KMS-11 (cell line): Measurements from ENCODE around the gene CDK8.
"Not testable (repeated sequence)": the region's sequence is repeated elsewhere in the genome, so short reads cannot be mapped to it uniquely, and the experiment has no call there.

Experiments
- H2AFZ ChIP-seq: fragments of 200-600 bp; sonication (generic); 2 replicates; pipeline ENCODE4 v1.6.1; 2016; ENCODE audit warnings: antibody characterized with exemption, mixed run types, low read depth
- H3K27ac ChIP-seq: fragments of 200-600 bp; sonication (generic); 2 replicates; pipeline ENCODE4 v1.6.1; 2016; ENCODE audit warnings: mild to moderate bottlenecking, mixed run types
- H3K27me3 ChIP-seq: fragments of 200-600 bp; sonication (generic); 2 replicates; pipeline ENCODE4 v1.6.1; 2017; ENCODE audit warnings: mild to moderate bottlenecking, low read depth, mixed run types, moderate library complexity; ENCODE audit not compliant: insufficient read depth
- H3K36me3 ChIP-seq: fragments of 200-600 bp; sonication (generic); 2 replicates; pipeline ENCODE4 v1.6.1; 2017; ENCODE audit warnings: mild to moderate bottlenecking, mixed run types; ENCODE audit not compliant: insufficient read depth
- H3K4me1 ChIP-seq: fragments of 200-600 bp; sonication (generic); 2 replicates; pipeline ENCODE4 v1.6.1; 2016; ENCODE audit warnings: mild to moderate bottlenecking, low read depth, mixed run types; ENCODE audit not compliant: poor library complexity, severe bottlenecking
- H3K4me2 ChIP-seq: fragments of 200-600 bp; sonication (generic); 2 replicates; pipeline ENCODE4 v1.7.0; 2016; ENCODE audit warnings: mild to moderate bottlenecking, mixed run types
- H3K4me3 ChIP-seq: fragments of 200-600 bp; sonication (generic); IDR thresholded peaks from 2 replicates; pipeline ENCODE4 v1.6.1; 2017; ENCODE audit warnings: low read depth, low read length, mixed read lengths; ENCODE audit not compliant: insufficient read depth
- H3K79me2 ChIP-seq: fragments of 200-600 bp; sonication (generic); 2 replicates; pipeline ENCODE4 v1.6.1; 2016; ENCODE audit warnings: low read depth, mixed run types; ENCODE audit not compliant: insufficient read depth
- H3K9ac ChIP-seq: fragments of 200-600 bp; sonication (generic); 2 replicates; pipeline ENCODE4 v1.6.1; 2016; ENCODE audit warnings: mild to moderate bottlenecking, mixed run types
- H4K20me1 ChIP-seq: fragments of 200-600 bp; sonication (generic); 2 replicates; pipeline ENCODE4 v1.6.1; 2016; ENCODE audit warnings: mild to moderate bottlenecking, mixed run types; ENCODE audit not compliant: insufficient read depth
- CTCF ChIP-seq: fragments of 200-600 bp; sonication (generic); conservative IDR thresholded peaks from 2 replicates; pipeline ENCODE4 v1.6.1; 2017; ENCODE audit warnings: low read depth, mild to moderate bottlenecking, antibody characterized with exemption, low read length, moderate library complexity, mixed read lengths

The CDK8 gene

GRCh38 chr13:26270707-26271106, 16.8 kb downstream of the CDK8 start:
- peaks cover 17% of the 10 kb centered on the region; the same call in 1 of the 2 replicates for H3K79me2 ChIP-seq
- H3K9ac ChIP-seq: no peak overlapping the region
- no peaks in the 10 kb centered on the region for H3K36me3 ChIP-seq
- H3K4me3 ChIP-seq: no peak overlapping the region
- H3K4me1 ChIP-seq: no peaks in the 10 kb centered on the region
- no peak for TF ChIP-seq CTCF
- H3K27me3 ChIP-seq: no peaks in the 10 kb centered on the region
- H2AFZ ChIP-seq: no peak overlapping the region
- H4K20me1 ChIP-seq: no peaks in the 10 kb centered on the region
- H3K27ac ChIP-seq: no peak overlapping the region
- no peak overlapping the region for H3K4me2 ChIP-seq

- TF ChIP-seq CTCF: no peak
- Histone ChIP-seq H3K36me3 (no peaks in the 10 kb centered on the region), H3K79me2 (peaks cover 9% of the 10 kb centered on the region; the same call in 1 of the 2 replicates), H3K27me3 (no peaks in the 10 kb centered on the region), H4K20me1 (no peaks in the 10 kb centered on the region), H3K27ac (no peak overlapping the region), H2AFZ (no peak overlapping the region), H3K9ac (no peak overlapping the region), H3K4me1 (no peaks in the 10 kb centered on the region), H3K4me2 (no peak overlapping the region), H3K4me3 (no peak overlapping the region)
These were observed 18.7 kb downstream of the CDK8 start for GRCh38 chr13:26272621-26273020.

GRCh38 chr13:26280295-26280694, 26.4 kb downstream of the CDK8 start:
- Histone ChIP-seq H3K27me3 (no peaks in the 10 kb centered on the region), H4K20me1 (no peaks in the 10 kb centered on the region), H3K36me3 (no peaks in the 10 kb centered on the region), H3K9ac (no peak overlapping the region), H3K4me1 (peaks cover 19% of the 10 kb centered on the region), H3K79me2 (peaks cover 4% of the 10 kb centered on the region; the same call in 1 of the 2 replicates), H3K27ac (no peak overlapping the region; the same call in 1 of the 2 replicates), H2AFZ (no peak overlapping the region), H3K4me3 (no peak overlapping the region), H3K4me2 (no peak overlapping the region)
- TF ChIP-seq CTCF: no peak

GRCh38 chr13:26280822-26281221, 26.9 kb downstream of the CDK8 start:
- no peak for TF ChIP-seq CTCF
- H2AFZ ChIP-seq: no peak overlapping the region
- H3K9ac ChIP-seq: no peak overlapping the region
- no peaks in the 10 kb centered on the region for H4K20me1 ChIP-seq
- no peak overlapping the region for H3K4me2 ChIP-seq
- no peaks in the 10 kb centered on the region for H3K27me3 ChIP-seq
- H3K27ac ChIP-seq: no peak overlapping the region; the same call in 1 of the 2 replicates
- no peak overlapping the region for H3K4me3 ChIP-seq
- H3K79me2 ChIP-seq: 0 out of 2 replicates have a peak, but pooled peaks cover 4% of the 10 kb centered on the region
- peaks cover 19% of the 10 kb centered on the region for H3K4me1 ChIP-seq
- no peaks in the 10 kb centered on the region for H3K36me3 ChIP-seq

- H4K20me1 ChIP-seq, H3K79me2 ChIP-seq, H3K4me2 ChIP-seq, H3K4me1 ChIP-seq, H3K9ac ChIP-seq, H3K27me3 ChIP-seq, H2AFZ ChIP-seq, H3K36me3 ChIP-seq, H3K4me3 ChIP-seq, H3K27ac ChIP-seq: not testable (repeated sequence)
These were observed 32.0 kb downstream of the CDK8 start for GRCh38 chr13:26285911-26286310.

- not testable (repeated sequence) for H3K4me3 ChIP-seq, H3K4me1 ChIP-seq, H3K27me3 ChIP-seq, H3K9ac ChIP-seq, H4K20me1 ChIP-seq, H3K4me2 ChIP-seq, H3K27ac ChIP-seq, H2AFZ ChIP-seq, H3K36me3 ChIP-seq, H3K79me2 ChIP-seq
These were observed 34.9 kb downstream of the CDK8 start for GRCh38 chr13:26288838-26289237.
